Endodermal cell (in vitro differentiated cells): ENCODE results near the gene EIF4G2. TPM values are rescaled to one million over a fixed set of nuclear protein-coding genes. Genes with fewer than 3 reads are reported as not detected.

Experiments used
- DNase-seq: peaks from one replicate; pipeline ENCODE4 v3.0.0-alpha.2; 2017
- H3K27ac ChIP-seq: 2 replicates; pipeline ENCODE4 v1.5.1; 2013; ENCODE audit warnings: mild to moderate bottlenecking, low read depth, low read length, moderate library complexity
- H3K27me3 ChIP-seq: 2 replicates; pipeline ENCODE4 v1.6.1; 2013; ENCODE audit warnings: mild to moderate bottlenecking, low read length, moderate library complexity; ENCODE audit not compliant: insufficient read depth, control insufficient read depth, poor library complexity, severe bottlenecking
- H3K36me3 ChIP-seq: 2 replicates; pipeline ENCODE4 v1.7.0; 2013; ENCODE audit warnings: mild to moderate bottlenecking, low read length, moderate library complexity; ENCODE audit not compliant: control insufficient read depth, insufficient read depth
- H3K4me1 ChIP-seq: one replicate; pipeline ENCODE4 v1.7.0; 2013; ENCODE audit warnings: low read length; ENCODE audit not compliant: control insufficient read depth, insufficient read depth
- H3K4me3 ChIP-seq: 2 replicates; pipeline ENCODE4 v1.5.1; 2013; ENCODE audit warnings: mild to moderate bottlenecking, low read length, moderate library complexity
- H3K9ac ChIP-seq: 2 replicates; pipeline ENCODE4 v1.6.1; 2013; ENCODE audit warnings: mild to moderate bottlenecking, low read length, moderate library complexity; ENCODE audit not compliant: poor library complexity, severe bottlenecking; ENCODE audit errors: extremely low read depth
- H3K9me3 ChIP-seq: 2 replicates; pipeline ENCODE4 v1.6.1; 2013; ENCODE audit warnings: mild to moderate bottlenecking, low read length, moderate library complexity; ENCODE audit not compliant: control insufficient read depth
- H3K27ac Mint-ChIP-seq: 2 replicates; pipeline ENCODE4 v1.8.0; 2020; ENCODE audit warnings: mixed read lengths
- H3K27me3 Mint-ChIP-seq: 2 replicates; pipeline ENCODE4 v1.8.0; 2021; ENCODE audit warnings: mild to moderate bottlenecking, mixed read lengths; ENCODE audit not compliant: insufficient read depth
- H3K36me3 Mint-ChIP-seq: 2 replicates; pipeline ENCODE4 v1.8.0; 2020; ENCODE audit warnings: low read depth, mixed read lengths
- H3K4me1 Mint-ChIP-seq: 2 replicates; pipeline ENCODE4 v1.8.0; 2020; ENCODE audit warnings: mixed read lengths
- H3K4me3 Mint-ChIP-seq: 2 replicates; pipeline ENCODE4 v1.8.0; 2020; ENCODE audit warnings: mild to moderate bottlenecking, moderate library complexity, mixed read lengths
- H3K9me3 Mint-ChIP-seq: 2 replicates; pipeline ENCODE4 v1.8.0; 2020; ENCODE audit warnings: mild to moderate bottlenecking, mixed read lengths
- CTCF ChIP-seq: fragments of 200-600 bp; sonication (generic); conservative IDR thresholded peaks from 2 replicates; pipeline ENCODE4 v1.5.0; 2021; ENCODE audit warnings: antibody characterized with exemption, mild to moderate bottlenecking
- WGBS, 2 experiments: methylation state at CpG; one replicate each; pipeline versions ENCODE4 v1.1.5 to v1.1.7; 2013; ENCODE audit warnings: missing lambda C conversion rate in 2 of 2, mixed read lengths in 1 of 2; ENCODE audit not compliant: insufficient coverage in 1 of 2, insufficient read length in 1 of 2; 5-methylcytosine and 5-hydroxymethylcytosine counted together
- long read RNA-seq, 4 experiments: library from polyadenylated mRNA in 2 of 4; library from RNA in 1 of 4; library from capped mRNA in 1 of 4; stranded (forward) in 3 of 4; unstranded in 1 of 4; transcript quantifications; one replicate each; pipeline ENCODE4 v2.0.0, GENCODE V29; 2020 to 2021; ENCODE audit warnings: inconsistent platforms in 1 of 4
- polyA plus RNA-seq, 2 experiments: library from polyadenylated mRNA; stranded (reverse); fragments of 50-300 nt; gene quantifications; one replicate each; pipeline ENCODE4 v1.2.3, GENCODE V29; 2013
- total RNA-seq, 2 donors: library from RNA; stranded (reverse); fragmentation: NEBNext Ultra II Directional in 1 of 2; extraction: Animal tissue kit (Norgen Biotek cat#: 25700) in 1 of 2; gene quantifications; 2 replicates in 1 of 2; 3 replicates in 1 of 2; pipeline ENCODE4 v1.2.1, GENCODE V29; 2021

The EIF4G2 gene
- 1,000 to 10,000 TPM in 1 of 2 donors, 100 to 1,000 TPM in 1; 753 to 1,007 TPM for total RNA-seq
- polyA plus RNA-seq (2013, experiment 1 of 2) = 784 TPM
- polyA plus RNA-seq (2013, experiment 2 of 2) = 809 TPM
- long read RNA-seq, experiment 1, transcript EIF4G2-204 (3 exons, 690 nt) = minor isoform, 17 of 274 reads
- long read RNA-seq, experiment 1, transcript EIF4G2-201 (22 exons, 3,978 nt) = major isoform, 54 of 274 reads
- long read RNA-seq, experiment 1, partial matches to known transcripts = 97 of 274 reads
- long read RNA-seq, experiment 1, other reads (novel, unspliced or antisense) = 100 of 274 reads
- long read RNA-seq, experiment 2, transcript EIF4G2-202 (21 exons, 3,346 nt) = minor isoform, 189 of 2,027 reads
- long read RNA-seq, experiment 2, transcript EIF4G2-201 (22 exons, 3,978 nt) = major isoform, 1,582 of 2,027 reads
- long read RNA-seq, experiment 2, partial matches to known transcripts = 113 of 2,027 reads
- long read RNA-seq, experiment 2, other reads (novel, unspliced or antisense) = 139 of 2,027 reads
- long read RNA-seq, experiment 3, full-length matches to known transcripts = 3,559 of 3,991 reads
- long read RNA-seq, experiment 3, partial matches to known transcripts = 239 of 3,991 reads
- long read RNA-seq, experiment 3, other reads (novel, unspliced or antisense) = 193 of 3,991 reads
- long read RNA-seq, experiment 4, transcript EIF4G2-201 (22 exons, 3,978 nt) = major isoform, 20 of 45 reads
- long read RNA-seq, experiment 4, partial matches to known transcripts = 15 of 45 reads
- long read RNA-seq, experiment 4, other reads (novel, unspliced or antisense) = 5 of 45 reads

GRCh38 chr11:10808553-10809372, at the start of gene EIF4G2:
EIF4G2 (minus strand) TSS chr11:10808926.
- Mint-ChIP-seq H3K36me3 (peaks cover 43% of the 10 kb centered on the region), H3K4me3 (peak within 1 kb of the TSS; percentile 96), H3K9me3 (no peaks in the 10 kb centered on the region), H3K27ac (peak within 1 kb of the TSS; percentile 99), H3K27me3 (peaks cover 2% of the 10 kb centered on the region), H3K4me1 (peaks cover 32% of the 10 kb centered on the region)
- H3K27ac ChIP-seq = peak within 1 kb of the TSS; percentile 100
- no peaks in the 10 kb centered on the region for H3K9me3 ChIP-seq
- peaks cover 38% of the 10 kb centered on the region for H3K36me3 ChIP-seq
- H3K4me3 ChIP-seq = peak within 1 kb of the TSS; percentile 97
- peak within 1 kb of the TSS; percentile 100 for H3K9ac ChIP-seq
- peaks cover 3% of the 10 kb centered on the region for H3K4me1 ChIP-seq
- no peaks in the 10 kb centered on the region for H3K27me3 ChIP-seq
- 0% methylated on average over 25 to 65 of the region's 65 CpGs for WGBS, 2 experiments
- TF ChIP-seq CTCF = no peak
- DNase-seq = peak; percentile 99

GRCh38 chr11:10857709-10858438, 49.1 kb upstream of the EIF4G2 start, which contains the start of gene ZBED5:
ZBED5 (minus strand) TSS chr11:10858053; CDS start chr11:10854945, 3,108 bp downstream.
- TF ChIP-seq CTCF = peak; percentile 44
- WGBS, 2 experiments = 0% methylated on average over 17 to 59 of the region's 59 CpGs
- H3K9ac ChIP-seq = peak within 1 kb of the TSS; percentile 91
- peaks cover 2% of the 10 kb centered on the region for H3K4me1 ChIP-seq
- H3K4me3 ChIP-seq = peak within 1 kb of the TSS; percentile 98
- peaks cover 29% of the 10 kb centered on the region for H3K36me3 Mint-ChIP-seq
- no peaks in the 10 kb centered on the region for H3K27me3 Mint-ChIP-seq
- peaks cover 24% of the 10 kb centered on the region for H3K4me1 Mint-ChIP-seq
- H3K9me3 Mint-ChIP-seq = no peaks in the 10 kb centered on the region
- H3K27ac Mint-ChIP-seq = peak within 1 kb of the TSS; percentile 99
- peak within 1 kb of the TSS; percentile 99 for H3K4me3 Mint-ChIP-seq
- H3K27ac ChIP-seq = peak within 1 kb of the TSS; percentile 96
- H3K27me3 ChIP-seq = no peaks in the 10 kb centered on the region
- H3K36me3 ChIP-seq = peaks cover 31% of the 10 kb centered on the region
- H3K9me3 ChIP-seq = no peaks in the 10 kb centered on the region
- DNase-seq = peak; percentile 98

GRCh38 chr11:10857459-10857708, 48.7 kb upstream of the EIF4G2 start:
- 0% methylated on average over 11 to 14 of the region's 14 CpGs for WGBS, 2 experiments
- no peak for TF ChIP-seq CTCF
- H3K27me3 Mint-ChIP-seq = no peaks in the 10 kb centered on the region

More at GRCh38 chr11:10857459-10857708, 48.7 kb upstream of the EIF4G2 start:
- peaks cover 2% of the 10 kb centered on the region for H3K4me1 ChIP-seq
- peaks cover 32% of the 10 kb centered on the region for H3K36me3 Mint-ChIP-seq
- H3K4me1 Mint-ChIP-seq = peaks cover 20% of the 10 kb centered on the region
- no peaks in the 10 kb centered on the region for H3K9me3 Mint-ChIP-seq
- H3K4me3 ChIP-seq = peak overlapping the region; percentile 98
- peaks cover 36% of the 10 kb centered on the region for H3K36me3 ChIP-seq
- peak overlapping the region; percentile 96 for H3K27ac ChIP-seq
- peak overlapping the region; percentile 99 for H3K4me3 Mint-ChIP-seq
- H3K9me3 ChIP-seq = no peaks in the 10 kb centered on the region
- no peaks in the 10 kb centered on the region for H3K27me3 ChIP-seq
- peak overlapping the region; percentile 99 for H3K27ac Mint-ChIP-seq
- peak; percentile 76 for DNase-seq
- peak overlapping the region; percentile 91 for H3K9ac ChIP-seq
